ENCODE data around the gene ACTG2.
A peak's percentile ranks its signal among the peaks of the same experiment; 100 is the strongest.
"Not testable (repeated sequence)": the region's sequence is repeated elsewhere in the genome, so short reads cannot be mapped to it uniquely, and the experiment has no call there.

ACTG2 gene

DNA sequence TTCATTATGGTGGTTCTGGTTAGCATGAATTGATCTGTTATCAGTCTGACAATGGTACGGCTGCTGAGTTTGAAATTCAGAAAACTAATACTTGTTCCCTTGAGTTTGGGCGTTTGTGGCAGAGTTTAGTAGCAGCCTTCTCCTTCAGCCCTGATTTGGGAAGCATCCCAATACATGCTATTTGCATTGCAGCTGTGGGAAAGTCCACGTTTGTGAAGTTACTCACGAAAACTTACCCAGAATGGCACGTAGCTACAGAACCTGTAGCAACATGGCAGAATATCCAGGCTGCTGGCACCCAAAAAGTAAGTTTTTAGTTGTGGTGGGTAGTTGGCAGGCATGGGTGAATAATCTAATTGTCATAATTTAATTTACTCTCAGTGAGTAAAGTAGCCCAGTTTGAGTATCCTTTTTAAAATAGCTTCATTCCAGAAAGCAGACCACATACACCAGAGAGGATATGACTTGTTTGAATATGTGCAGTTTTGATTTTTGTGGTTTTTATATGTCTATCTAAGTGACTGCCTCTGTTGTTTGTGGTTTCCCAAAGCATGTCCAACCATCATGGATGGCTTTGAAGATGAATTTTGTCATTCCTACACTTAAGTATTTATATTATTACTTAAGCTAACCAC is 46.0 kb downstream of the ACTG2 start:
- no peak for TF ChIP-seq JUND (IDR thresholded peaks at IDR 0.05; ENCODE audit: low read depth)
- in situ Hi-C loops (cut with HindIII; ENCODE audit: low pct_unique_long_range_greater_than_20kb, low sequenced_read_pairs): no loop called here
- no peak for DNase-seq (ENCODE audit: low read depth in 1 of 2, low spot score in 1 of 2)

DNA sequence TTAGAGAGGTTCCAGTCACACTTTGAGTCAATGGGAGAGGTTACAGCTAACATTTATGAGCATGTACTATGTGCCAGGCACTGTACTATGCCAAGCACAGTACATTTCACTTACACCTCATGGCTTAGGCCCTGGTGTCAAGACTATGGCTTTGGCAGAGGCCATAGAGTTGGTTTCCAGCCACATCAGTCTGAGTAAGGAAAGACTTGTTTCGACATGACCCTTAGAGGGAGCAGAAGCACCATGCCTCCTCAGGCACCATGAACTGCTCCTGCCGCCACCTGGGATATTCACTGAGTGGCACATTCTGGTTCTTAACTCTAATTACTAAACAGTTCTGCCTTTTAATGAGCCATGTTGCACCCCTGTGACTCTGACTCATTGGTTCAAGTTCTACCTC is 46.6 kb downstream of the ACTG2 start:
- DNase-seq (ENCODE audit: low read depth in 1 of 2, low spot score in 1 of 2): peak in 1 of 2 experiments; percentile 27
- in situ Hi-C loops (cut with HindIII; ENCODE audit: low pct_unique_long_range_greater_than_20kb, low sequenced_read_pairs): no loop called here
- TF ChIP-seq JUND (IDR thresholded peaks at IDR 0.05; ENCODE audit: low read depth): no peak

DNA sequence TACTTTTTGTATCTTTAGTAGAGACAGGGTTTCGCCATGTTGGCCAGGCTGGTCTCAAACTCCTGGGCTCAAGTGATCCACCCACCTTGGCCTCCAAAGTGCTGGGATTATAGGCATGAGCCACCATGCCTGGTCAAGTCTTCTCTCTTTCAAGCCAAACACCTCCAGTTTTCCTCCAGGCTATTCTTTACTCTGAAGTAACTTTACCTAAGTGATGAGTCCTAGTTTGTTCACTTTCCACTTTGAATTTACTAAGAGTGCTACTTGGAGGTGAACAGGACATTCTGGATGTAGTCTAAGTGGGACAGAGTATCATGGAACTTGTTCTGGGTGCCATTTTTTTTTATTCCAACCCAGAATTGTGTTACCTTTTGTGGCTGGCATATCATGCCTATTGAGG is 47.3 kb downstream of the ACTG2 start:
- in situ Hi-C loops (cut with HindIII; ENCODE audit: low pct_unique_long_range_greater_than_20kb, low sequenced_read_pairs); DNase-seq (ENCODE audit: low read depth in 1 of 2, low spot score in 1 of 2): not testable (repeated sequence)

DNA sequence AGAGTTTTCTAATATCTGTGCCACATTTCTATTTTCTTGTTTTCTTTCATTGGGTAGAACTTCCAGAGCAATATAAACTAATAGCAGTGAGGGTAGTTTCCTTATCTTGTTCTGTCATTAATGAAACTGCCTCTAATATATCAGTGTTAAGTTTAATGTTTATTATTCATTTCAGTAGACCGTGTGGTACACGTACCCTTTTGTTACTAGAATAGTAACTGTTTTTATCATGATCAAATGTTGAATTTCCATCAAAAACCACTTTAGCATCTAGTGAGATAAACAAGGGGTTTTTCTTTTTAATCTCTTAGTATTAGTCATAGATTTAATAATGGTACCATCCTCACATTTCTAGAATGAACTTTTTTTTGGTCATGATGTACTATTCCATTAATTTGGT is 49.9 kb downstream of the ACTG2 start:
- no peak for TF ChIP-seq JUND (IDR thresholded peaks at IDR 0.05; ENCODE audit: low read depth)
- no peak for DNase-seq (ENCODE audit: low read depth in 1 of 2, low spot score in 1 of 2)
- in situ Hi-C loops (cut with HindIII; ENCODE audit: low pct_unique_long_range_greater_than_20kb, low sequenced_read_pairs): no loop called here

DNA sequence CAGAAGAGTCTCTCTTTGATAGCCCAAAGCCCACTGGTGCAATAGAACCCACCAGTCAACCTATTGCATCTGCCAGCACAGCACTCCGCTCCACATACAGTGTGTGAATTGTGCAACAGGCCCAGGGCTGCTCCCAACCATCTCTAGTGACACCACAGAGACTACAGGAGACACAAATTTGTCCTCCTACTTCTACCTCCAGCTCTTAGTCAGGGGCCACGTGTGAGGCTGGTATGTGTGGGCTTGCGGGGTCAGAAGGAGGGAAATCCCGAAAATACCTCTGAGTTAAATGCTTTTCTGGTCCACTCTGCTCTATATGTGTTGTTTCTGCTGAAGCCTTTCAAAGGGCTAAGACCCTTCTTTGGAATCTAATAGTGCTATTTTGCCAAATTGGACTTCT is 51.9 kb downstream of the ACTG2 start:
- no peak for DNase-seq (ENCODE audit: low read depth in 1 of 2, low spot score in 1 of 2)
- TF ChIP-seq JUND (IDR thresholded peaks at IDR 0.05; ENCODE audit: low read depth): no peak
- in situ Hi-C loops (cut with HindIII; ENCODE audit: low pct_unique_long_range_greater_than_20kb, low sequenced_read_pairs): no loop called here

DNA sequence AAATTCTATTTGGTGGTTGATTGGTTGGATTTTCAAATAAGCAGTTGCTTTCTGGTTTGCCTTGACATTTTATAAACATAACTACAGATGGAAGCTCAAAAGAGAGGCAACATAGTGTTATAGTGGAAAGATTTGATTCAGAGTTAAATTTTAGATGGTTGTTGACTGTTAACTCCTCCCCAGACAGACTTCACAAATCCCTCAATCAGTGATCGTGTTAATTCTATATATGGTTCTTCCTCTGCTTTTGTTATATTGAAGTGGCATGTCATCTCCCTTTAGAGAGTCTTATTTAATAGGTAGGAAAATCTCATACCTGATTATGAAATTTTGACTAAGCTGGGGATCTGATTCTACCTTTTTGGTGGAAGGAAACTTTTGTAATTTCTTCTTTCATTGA is 53.4 kb downstream of the ACTG2 start:
- no peak for DNase-seq (ENCODE audit: low read depth in 1 of 2, low spot score in 1 of 2)
- no peak for TF ChIP-seq JUND (IDR thresholded peaks at IDR 0.05; ENCODE audit: low read depth)
- in situ Hi-C loops (cut with HindIII; ENCODE audit: low pct_unique_long_range_greater_than_20kb, low sequenced_read_pairs): no loop called here

DNA sequence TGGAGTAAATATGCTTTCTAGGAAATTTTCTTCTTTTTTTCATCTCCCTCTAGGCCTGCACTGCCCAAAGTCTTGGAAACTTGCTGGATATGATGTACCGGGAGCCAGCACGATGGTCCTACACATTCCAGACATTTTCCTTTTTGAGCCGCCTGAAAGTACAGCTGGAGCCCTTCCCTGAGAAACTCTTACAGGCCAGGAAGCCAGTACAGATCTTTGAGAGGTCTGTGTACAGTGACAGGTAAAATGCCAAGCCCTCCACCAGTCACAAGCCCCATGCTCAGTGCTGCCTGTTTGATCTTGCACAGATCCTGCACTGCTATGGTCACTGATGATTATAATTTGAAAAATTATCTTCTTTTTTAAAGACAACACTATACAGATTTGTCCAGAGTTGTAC is 53.9 kb downstream of the ACTG2 start:
- no peak for TF ChIP-seq JUND (IDR thresholded peaks at IDR 0.05; ENCODE audit: low read depth)
- in situ Hi-C loops (cut with HindIII; ENCODE audit: low pct_unique_long_range_greater_than_20kb, low sequenced_read_pairs): no loop called here
- no peak for DNase-seq (ENCODE audit: low read depth in 1 of 2, low spot score in 1 of 2)

DNA sequence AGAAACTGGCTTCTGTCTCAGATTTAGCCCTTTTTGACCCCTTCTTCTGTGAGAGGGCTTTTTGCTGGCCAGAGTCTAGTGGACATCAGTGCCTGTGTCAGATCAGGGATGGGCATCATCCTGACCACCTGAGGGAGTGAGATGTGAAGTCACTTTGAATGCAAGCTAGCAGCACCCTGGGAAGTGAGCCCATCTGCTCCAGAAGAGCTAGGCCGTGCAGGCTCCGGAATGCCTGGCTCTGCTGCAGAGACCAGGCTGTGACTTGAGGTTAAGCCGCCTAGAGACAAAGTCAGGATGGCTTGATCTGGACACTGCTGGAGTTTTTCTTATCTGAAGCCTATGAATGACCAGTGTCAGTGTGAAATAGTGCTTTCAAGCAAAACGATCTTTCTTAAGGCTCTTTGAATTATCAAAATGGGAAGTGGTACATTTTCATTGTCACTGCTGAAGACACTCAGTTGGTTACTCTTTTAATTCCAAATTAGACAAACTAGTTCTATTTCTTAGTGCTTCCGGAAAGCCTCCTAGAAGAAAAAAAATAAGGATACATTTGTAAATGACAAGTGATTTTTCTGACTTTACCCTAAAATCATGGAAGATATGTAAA is 54.7 kb downstream of the ACTG2 start:
- in situ Hi-C loops (cut with HindIII; ENCODE audit: low pct_unique_long_range_greater_than_20kb, low sequenced_read_pairs): no loop called here
- TF ChIP-seq JUND (IDR thresholded peaks at IDR 0.05; ENCODE audit: low read depth): no peak
- DNase-seq (ENCODE audit: low read depth in 1 of 2, low spot score in 1 of 2): no peak

DNA sequence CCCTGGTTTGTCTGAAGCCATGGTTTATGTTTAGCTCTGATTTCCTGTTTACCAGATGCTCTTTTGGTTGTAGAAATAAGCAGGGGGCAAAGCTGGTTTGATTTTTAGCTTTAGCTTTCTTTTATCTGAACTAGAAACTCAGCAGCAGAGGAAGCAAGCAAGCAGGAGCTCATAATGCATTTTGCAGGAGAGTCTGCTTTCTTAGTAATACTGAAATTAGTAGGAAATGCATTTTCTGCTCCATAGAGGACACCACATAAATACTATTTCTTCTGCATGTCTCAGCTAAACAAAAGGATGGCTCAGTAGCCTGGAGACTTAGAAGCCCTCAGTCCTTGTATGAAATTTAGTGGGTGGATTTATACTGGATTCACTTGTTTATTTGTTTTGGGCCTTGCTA is 57.0 kb downstream of the ACTG2 start:
- in situ Hi-C loops (cut with HindIII; ENCODE audit: low pct_unique_long_range_greater_than_20kb, low sequenced_read_pairs): no loop called here
- no peak for TF ChIP-seq JUND (IDR thresholded peaks at IDR 0.05; ENCODE audit: low read depth)
- no peak for DNase-seq (ENCODE audit: low read depth in 1 of 2, low spot score in 1 of 2)

DNA sequence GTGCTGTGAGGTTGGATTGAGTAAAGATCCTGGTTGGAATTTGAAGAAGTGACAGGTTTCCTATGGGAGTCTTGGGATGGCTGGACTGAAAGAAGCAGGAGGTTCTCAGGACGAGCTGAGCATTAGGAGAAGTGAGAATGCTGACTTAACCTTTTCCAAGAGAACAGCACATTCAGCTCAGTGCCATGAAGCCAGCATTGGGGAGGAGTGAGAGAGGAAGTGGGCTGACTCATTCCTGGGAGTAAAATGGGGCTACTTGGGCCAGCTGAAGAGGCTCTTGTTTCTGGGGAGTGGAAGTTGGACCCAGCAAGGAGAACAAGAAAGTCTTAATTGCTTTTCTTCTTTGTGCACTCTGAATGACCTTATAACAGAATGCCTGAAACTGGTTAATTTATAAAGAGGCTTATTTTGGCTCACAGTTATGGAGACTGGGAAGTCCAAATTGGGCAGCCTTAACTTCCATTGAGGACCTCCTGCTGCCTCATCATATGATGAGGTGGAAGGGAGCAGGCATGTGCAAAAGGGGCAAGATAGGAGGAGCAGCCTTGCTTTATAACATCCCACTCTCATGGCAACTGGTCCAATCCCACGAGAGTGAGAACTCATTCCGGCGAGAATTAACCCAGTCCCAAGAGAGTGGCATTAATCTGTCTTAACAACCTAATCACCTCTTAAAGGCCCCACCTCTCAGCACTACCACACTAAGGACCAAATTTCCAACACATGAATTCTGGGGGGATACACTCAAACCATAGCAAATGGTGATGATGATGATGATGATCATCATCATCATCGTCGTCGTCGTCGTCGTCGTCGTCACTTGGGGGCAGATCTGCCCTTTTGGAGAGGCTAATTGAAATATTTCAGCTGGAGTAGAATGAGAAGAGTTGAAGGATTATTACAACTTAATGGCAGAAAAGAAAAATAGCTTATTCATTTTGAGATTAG is 60.0 kb downstream of the ACTG2 start:
- in situ Hi-C loops (cut with HindIII; ENCODE audit: low pct_unique_long_range_greater_than_20kb, low sequenced_read_pairs): no loop called here
- no peak for DNase-seq (ENCODE audit: low read depth in 1 of 2, low spot score in 1 of 2)

DNA sequence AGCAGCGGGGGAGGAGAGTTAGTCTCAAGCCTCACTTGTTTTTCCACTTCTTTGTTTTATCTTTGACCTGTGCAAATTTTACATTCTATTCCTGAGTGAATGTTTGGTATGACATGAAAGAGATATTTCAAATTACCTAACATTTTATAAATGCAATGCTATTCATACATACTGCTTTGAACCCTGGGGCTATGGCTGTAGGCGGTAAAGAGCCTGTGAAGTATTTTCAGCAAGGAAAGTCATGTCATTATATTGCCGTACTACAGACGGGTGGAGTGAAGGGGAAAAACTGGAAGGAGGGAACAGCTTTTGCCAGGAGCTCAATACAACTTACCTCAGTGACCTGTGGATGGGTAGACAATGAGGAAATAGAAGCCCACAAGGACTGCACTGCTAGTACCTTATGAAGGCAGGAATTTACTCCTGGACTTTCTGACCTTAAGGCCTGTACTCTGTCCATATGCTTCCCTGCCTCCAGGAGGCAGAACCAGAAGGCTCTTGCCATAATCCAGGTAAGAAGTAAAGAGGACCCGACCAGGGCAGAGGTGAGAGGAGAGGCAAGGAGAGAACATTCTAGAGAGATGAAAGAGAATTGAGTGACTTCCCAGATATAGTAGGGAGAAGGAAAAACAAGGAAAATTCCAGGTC is 63.5 kb downstream of the ACTG2 start:
- no peak for DNase-seq (ENCODE audit: low read depth in 1 of 2, low spot score in 1 of 2)
- TF ChIP-seq JUND (IDR thresholded peaks at IDR 0.05; ENCODE audit: low read depth): no peak
- in situ Hi-C loops (cut with HindIII; ENCODE audit: low pct_unique_long_range_greater_than_20kb, low sequenced_read_pairs): no loop called here

More for the DNA sequence above, 60.0 kb downstream of the ACTG2 start:
- no peak for TF ChIP-seq JUND (IDR thresholded peaks at IDR 0.05; ENCODE audit: low read depth)

DNA sequence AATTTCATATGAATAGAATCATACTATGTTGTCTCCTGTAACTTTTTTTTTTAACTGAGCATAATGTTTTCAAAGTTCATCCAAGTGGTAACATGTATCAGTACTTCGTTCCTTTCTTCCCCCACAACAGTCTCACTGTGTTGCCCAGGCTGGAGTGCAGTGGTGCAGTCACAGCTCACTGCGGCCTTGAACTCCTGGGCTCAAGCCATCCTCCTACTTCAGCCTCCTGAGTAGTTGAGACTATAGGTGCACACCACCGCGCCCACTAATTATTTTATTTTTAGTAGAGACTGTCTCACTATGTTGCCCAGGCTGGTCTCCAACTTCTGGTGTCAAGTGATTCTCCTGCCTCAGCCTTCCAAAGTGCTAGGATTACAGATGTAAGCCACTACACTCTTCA is 68.5 kb downstream of the ACTG2 start:
- no peak for TF ChIP-seq JUND (IDR thresholded peaks at IDR 0.05; ENCODE audit: low read depth)
- in situ Hi-C loops (cut with HindIII; ENCODE audit: low pct_unique_long_range_greater_than_20kb, low sequenced_read_pairs): no loop called here
- DNase-seq (ENCODE audit: low read depth in 1 of 2, low spot score in 1 of 2): no peak
